RWPE2 (cell line): Measurements from ENCODE around the gene SNRPA1.

Experiments
- ATAC-seq: fragments of 200-7000 bp; cut with Tn5 transposase; 3 replicates; pipeline ENCODE4 v1.9.1; 2021; ENCODE audit warnings: low read depth
- DNase-seq: peaks from one replicate; pipeline ENCODE4 v3.0.0-alpha.2; 2020; ENCODE audit warnings: low spot score
- H3K27ac ChIP-seq: fragments of 450-650 bp; 2 replicates; pipeline ENCODE4 v1.5.1; 2017; ENCODE audit warnings: mild to moderate bottlenecking; ENCODE audit not compliant: poor library complexity, severe bottlenecking
- H3K27me3 ChIP-seq: fragments of 250-450 bp; sonication (Bioruptor Pico); 2 replicates; pipeline ENCODE4 v1.5.1; 2021; ENCODE audit warnings: mild to moderate bottlenecking, moderate library complexity; ENCODE audit not compliant: insufficient read depth, poor library complexity, severe bottlenecking
- H3K36me3 ChIP-seq: fragments of 250-450 bp; sonication (Bioruptor Pico); 2 replicates; pipeline ENCODE4 v1.5.1; 2020; ENCODE audit warnings: low read depth, mild to moderate bottlenecking, moderate library complexity
- H3K4me1 ChIP-seq: fragments of 250-450 bp; sonication (Bioruptor Pico); 2 replicates; pipeline ENCODE4 v1.5.1; 2021; ENCODE audit warnings: mild to moderate bottlenecking, moderate library complexity; ENCODE audit not compliant: insufficient read depth, poor library complexity, severe bottlenecking
- H3K4me3 ChIP-seq: fragments of 250-450 bp; sonication (Bioruptor Pico); 2 replicates; pipeline ENCODE4 v1.5.1; 2021; ENCODE audit warnings: mild to moderate bottlenecking, moderate library complexity; ENCODE audit not compliant: severe bottlenecking
- H3K9me3 ChIP-seq: fragments of 250-450 bp; sonication (Bioruptor Pico); 2 replicates; pipeline ENCODE4 v1.5.1; 2021; ENCODE audit warnings: mild to moderate bottlenecking, moderate library complexity; ENCODE audit not compliant: severe bottlenecking
- TF ChIP-seq, protein P1 (sequence below): fragments of 450-650 bp; IDR thresholded peaks from one replicate; pipeline ENCODE4 v1.5.1; 2017; ENCODE audit warnings: mild to moderate bottlenecking, moderate library complexity; ENCODE audit not compliant: poor library complexity, severe bottlenecking

The SNRPA1 gene

DNA sequence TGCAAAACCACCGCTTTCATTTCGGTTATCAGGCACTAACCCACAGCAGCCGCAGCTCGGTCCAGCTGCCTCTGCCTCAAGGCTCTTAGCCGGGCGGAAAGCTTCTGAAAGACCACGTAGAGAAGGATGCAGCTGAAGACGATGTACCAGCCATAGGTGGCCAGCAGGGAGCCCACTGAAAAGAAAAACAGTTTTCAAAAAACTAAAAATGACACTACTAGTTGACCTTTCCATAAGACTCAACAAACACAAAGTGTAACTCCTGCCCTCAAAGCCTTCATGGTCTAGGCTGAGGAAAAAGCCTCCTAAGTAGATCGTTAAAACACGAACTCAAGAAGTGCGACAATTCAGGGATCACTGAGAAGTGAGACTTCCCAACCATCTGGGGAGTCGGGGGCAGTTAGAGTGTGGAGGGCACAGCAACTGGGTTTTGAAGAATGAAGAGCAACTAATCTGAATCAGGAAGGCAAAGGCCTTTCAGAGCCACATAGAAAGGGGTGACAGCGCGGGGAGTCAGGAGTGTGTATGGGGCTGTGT lies 18.5 kb downstream of the SNRPA1 start:
- Histone ChIP-seq H3K9me3 (no peaks in the 10 kb centered on the region), H3K4me1 (peaks cover 5% of the 10 kb centered on the region), H3K4me3 (peak overlapping the region; percentile 82), H3K27ac (peak overlapping the region; percentile 53), H3K36me3 (peaks cover 63% of the 10 kb centered on the region), H3K27me3 (no peaks in the 10 kb centered on the region)
- TF ChIP-seq, protein P1, sequence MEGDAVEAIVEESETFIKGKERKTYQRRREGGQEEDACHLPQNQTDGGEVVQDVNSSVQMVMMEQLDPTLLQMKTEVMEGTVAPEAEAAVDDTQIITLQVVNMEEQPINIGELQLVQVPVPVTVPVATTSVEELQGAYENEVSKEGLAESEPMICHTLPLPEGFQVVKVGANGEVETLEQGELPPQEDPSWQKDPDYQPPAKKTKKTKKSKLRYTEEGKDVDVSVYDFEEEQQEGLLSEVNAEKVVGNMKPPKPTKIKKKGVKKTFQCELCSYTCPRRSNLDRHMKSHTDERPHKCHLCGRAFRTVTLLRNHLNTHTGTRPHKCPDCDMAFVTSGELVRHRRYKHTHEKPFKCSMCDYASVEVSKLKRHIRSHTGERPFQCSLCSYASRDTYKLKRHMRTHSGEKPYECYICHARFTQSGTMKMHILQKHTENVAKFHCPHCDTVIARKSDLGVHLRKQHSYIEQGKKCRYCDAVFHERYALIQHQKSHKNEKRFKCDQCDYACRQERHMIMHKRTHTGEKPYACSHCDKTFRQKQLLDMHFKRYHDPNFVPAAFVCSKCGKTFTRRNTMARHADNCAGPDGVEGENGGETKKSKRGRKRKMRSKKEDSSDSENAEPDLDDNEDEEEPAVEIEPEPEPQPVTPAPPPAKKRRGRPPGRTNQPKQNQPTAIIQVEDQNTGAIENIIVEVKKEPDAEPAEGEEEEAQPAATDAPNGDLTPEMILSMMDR, result peak; percentile 62
- DNase-seq, result peak; percentile 67
- peak; percentile 30; the same call in 1 of the 3 replicates for ATAC-seq

DNA sequence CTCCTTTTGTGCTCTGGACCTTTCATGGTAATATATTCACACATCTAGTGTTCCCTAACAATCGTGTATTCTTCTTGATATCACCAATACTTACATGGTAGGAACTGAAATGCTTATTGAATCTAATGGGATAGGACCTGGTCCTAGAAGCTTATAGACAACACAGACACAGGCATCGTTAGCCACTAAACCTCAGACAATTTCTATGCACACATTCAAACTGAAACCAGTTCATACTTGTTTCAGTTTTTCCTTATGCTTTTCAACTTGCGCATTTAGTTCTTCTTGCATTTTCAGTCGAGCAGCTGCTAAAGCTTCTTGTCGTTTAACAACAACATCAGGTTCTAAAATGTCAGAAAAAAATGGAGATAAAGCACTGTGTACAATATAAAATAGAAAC lies 20.0 kb downstream of the SNRPA1 start:
- no peak for DNase-seq
- ATAC-seq, result no peak
- Histone ChIP-seq H3K36me3 (peaks cover 63% of the 10 kb centered on the region), H3K27ac (no peak overlapping the region), H3K9me3 (no peaks in the 10 kb centered on the region), H3K4me1 (peaks cover 5% of the 10 kb centered on the region), H3K27me3 (no peaks in the 10 kb centered on the region), H3K4me3 (no peak overlapping the region)
- TF ChIP-seq, protein P1, result no peak

DNA sequence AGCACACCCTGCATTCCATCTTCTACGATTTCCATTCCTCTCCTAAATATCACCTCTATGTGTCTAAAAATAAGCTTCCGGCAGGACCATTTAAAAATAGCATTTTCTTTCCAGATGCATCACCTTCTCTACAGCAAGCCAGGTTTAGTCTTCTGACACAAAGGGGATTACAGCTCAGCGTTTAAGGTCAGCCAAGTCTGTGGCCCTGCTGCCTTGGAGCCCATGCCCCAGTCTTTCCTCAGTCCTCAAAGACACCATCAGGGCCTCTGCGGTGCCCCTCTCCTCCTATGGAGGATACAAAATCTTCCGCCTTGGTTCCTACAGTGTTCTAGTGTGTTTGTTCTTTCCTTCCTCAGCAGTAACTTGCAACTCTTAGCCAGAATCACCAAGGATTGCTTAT lies 21.5 kb downstream of the SNRPA1 start:
- peaks cover 5% of the 10 kb centered on the region for H3K4me1 ChIP-seq
- H3K9me3 ChIP-seq, result no peaks in the 10 kb centered on the region
- no peaks in the 10 kb centered on the region for H3K27me3 ChIP-seq
- DNase-seq (peak; percentile 23), ATAC-seq (no peak)
- TF ChIP-seq, protein P1, result no peak
- H3K27ac ChIP-seq, result no peak overlapping the region
- H3K36me3 ChIP-seq, result peaks cover 60% of the 10 kb centered on the region
- H3K4me3 ChIP-seq, result no peak overlapping the region

DNA sequence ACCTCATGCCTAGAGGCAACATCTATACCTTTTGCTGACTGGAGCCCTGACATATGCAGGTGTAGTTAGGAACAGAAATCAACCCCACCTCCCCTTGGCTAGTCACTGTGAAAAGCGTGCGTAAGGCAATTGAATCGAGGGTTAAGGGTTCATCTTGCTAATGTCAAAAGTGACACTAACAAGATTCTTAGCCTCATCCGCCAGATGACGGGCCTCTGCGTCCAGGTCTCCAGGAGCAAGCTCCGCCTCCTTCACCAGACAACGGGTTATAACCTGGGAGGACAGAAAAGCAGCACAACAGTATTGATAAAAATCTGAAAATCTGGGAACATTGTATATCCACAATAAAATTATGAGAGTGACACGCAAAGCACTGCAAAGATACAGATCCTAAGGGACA lies 22.5 kb downstream of the SNRPA1 start:
- Histone ChIP-seq H3K27me3 (no peaks in the 10 kb centered on the region), H3K4me3 (no peak overlapping the region), H3K4me1 (no peaks in the 10 kb centered on the region), H3K9me3 (no peaks in the 10 kb centered on the region), H3K36me3 (peaks cover 60% of the 10 kb centered on the region), H3K27ac (no peak overlapping the region)
- DNase-seq (no peak), ATAC-seq (no peak)
- TF ChIP-seq, protein P1, result no peak

DNA sequence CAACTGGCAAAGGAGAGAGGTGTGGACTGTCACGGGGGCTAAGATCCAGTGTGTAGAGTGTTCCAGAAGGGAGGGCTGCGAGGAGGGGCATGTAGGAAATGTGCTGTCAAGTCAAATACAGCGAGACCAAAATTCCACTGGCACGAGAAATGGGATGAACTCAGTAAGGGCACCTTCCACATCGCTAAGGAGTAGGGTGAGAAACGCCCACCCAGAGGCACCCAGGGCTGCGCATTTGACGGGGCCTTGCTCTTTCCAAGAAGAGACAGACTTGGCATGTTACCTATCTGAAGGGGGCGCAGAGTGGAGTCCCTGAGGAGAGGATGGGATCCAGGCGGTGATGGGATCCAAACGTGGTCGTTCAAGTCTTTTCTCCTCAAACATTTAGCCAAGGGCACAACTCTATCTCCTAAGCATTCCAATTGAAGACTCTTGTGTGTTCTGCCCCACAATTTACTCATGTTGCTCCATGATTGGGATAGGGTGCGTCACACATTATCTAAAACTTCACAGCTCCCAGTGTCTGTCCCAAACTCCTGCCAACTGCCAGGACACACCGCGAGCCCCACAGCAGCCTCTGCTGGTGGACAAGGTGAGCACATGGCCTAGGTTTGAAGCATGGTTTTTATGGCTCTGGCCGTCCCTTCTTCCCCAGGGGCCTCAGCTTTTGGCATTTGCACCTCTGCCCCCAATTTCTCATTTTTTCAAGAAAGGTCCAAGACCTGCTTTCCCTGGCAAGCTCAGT lies 25.4 kb downstream of the SNRPA1 start:
- H3K9me3 ChIP-seq, result no peaks in the 10 kb centered on the region
- peaks cover 49% of the 10 kb centered on the region for H3K36me3 ChIP-seq
- no peak overlapping the region for H3K4me3 ChIP-seq
- TF ChIP-seq, protein P1, result peak; percentile 62
- ATAC-seq (peak; percentile 34; the same call in 2 of the 3 replicates), DNase-seq (no peak)
- no peaks in the 10 kb centered on the region for H3K4me1 ChIP-seq
- H3K27ac ChIP-seq, result no peak overlapping the region
- H3K27me3 ChIP-seq, result no peaks in the 10 kb centered on the region
